ENCODE results near the gene SLC38A10. TPM values are rescaled to one million over a fixed set of nuclear protein-coding genes. Genes with fewer than 3 reads are reported as not detected.

Gene SLC38A10
- total and polyA plus RNA-seq, 10 of the 15 experiments (the other 5 are each of a cell fraction or from before 2014, with no cell fraction given): 0.52 to 67.9 (median 22.1) TPM

- TF ChIP-seq HSF1 (IDR thresholded peaks at IDR 0.05; ENCODE audit: low read depth, low read length): no peak
- TF ChIP-seq EED (IDR thresholded peaks at IDR 0.05; ENCODE audit: low read depth): no peak
- peak; percentile 54 for TF ChIP-seq YY1 (IDR thresholded peaks at IDR 0.05; ENCODE audit: low read depth, low read length)
- no peak for TF ChIP-seq CREB1 (IDR thresholded peaks at IDR 0.05; ENCODE audit: low read depth)
- TF ChIP-seq RBBP5 (conservative IDR thresholded peaks at IDR 0.05): no peak
- TF ChIP-seq, protein P1, sequence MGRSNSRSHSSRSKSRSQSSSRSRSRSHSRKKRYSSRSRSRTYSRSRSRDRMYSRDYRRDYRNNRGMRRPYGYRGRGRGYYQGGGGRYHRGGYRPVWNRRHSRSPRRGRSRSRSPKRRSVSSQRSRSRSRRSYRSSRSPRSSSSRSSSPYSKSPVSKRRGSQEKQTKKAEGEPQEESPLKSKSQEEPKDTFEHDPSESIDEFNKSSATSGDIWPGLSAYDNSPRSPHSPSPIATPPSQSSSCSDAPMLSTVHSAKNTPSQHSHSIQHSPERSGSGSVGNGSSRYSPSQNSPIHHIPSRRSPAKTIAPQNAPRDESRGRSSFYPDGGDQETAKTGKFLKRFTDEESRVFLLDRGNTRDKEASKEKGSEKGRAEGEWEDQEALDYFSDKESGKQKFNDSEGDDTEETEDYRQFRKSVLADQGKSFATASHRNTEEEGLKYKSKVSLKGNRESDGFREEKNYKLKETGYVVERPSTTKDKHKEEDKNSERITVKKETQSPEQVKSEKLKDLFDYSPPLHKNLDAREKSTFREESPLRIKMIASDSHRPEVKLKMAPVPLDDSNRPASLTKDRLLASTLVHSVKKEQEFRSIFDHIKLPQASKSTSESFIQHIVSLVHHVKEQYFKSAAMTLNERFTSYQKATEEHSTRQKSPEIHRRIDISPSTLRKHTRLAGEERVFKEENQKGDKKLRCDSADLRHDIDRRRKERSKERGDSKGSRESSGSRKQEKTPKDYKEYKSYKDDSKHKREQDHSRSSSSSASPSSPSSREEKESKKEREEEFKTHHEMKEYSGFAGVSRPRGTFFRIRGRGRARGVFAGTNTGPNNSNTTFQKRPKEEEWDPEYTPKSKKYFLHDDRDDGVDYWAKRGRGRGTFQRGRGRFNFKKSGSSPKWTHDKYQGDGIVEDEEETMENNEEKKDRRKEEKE (IDR thresholded peaks at IDR 0.05): no peak
- TF ChIP-seq SMAD5 (IDR thresholded peaks at IDR 0.05; ENCODE audit: low read depth): no peak
- no peak for TF ChIP-seq NFIC (IDR thresholded peaks at IDR 0.05; ENCODE audit: low read depth, low read length)
- no peak for TF ChIP-seq ZNF622 (IDR thresholded peaks at IDR 0.05)
- TF ChIP-seq ZNF24 (IDR thresholded peaks at IDR 0.05): no peak
- no peak for TF ChIP-seq TCF12 (IDR thresholded peaks at IDR 0.05; ENCODE audit: low read depth, low read length)
- TF ChIP-seq SIN3A (IDR thresholded peaks at IDR 0.05; ENCODE audit: low read depth, low read length): 0 out of 2 replicates have a peak, but pooled peaks have one; percentile 25
- TF ChIP-seq, protein P2, sequence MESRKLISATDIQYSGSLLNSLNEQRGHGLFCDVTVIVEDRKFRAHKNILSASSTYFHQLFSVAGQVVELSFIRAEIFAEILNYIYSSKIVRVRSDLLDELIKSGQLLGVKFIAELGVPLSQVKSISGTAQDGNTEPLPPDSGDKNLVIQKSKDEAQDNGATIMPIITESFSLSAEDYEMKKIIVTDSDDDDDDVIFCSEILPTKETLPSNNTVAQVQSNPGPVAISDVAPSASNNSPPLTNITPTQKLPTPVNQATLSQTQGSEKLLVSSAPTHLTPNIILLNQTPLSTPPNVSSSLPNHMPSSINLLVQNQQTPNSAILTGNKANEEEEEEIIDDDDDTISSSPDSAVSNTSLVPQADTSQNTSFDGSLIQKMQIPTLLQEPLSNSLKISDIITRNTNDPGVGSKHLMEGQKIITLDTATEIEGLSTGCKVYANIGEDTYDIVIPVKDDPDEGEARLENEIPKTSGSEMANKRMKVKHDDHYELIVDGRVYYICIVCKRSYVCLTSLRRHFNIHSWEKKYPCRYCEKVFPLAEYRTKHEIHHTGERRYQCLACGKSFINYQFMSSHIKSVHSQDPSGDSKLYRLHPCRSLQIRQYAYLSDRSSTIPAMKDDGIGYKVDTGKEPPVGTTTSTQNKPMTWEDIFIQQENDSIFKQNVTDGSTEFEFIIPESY (IDR thresholded peaks at IDR 0.05): no peak
- TF ChIP-seq HCFC1 (IDR thresholded peaks at IDR 0.05; ENCODE audit: low read length): no peak
- no peak for TF ChIP-seq SMAD1 (IDR thresholded peaks at IDR 0.05; ENCODE audit: low read depth, partially characterized antibody)
- TF ChIP-seq NFXL1 (IDR thresholded peaks at IDR 0.05; ENCODE audit: borderline replicate concordance): no peak
- no peak for TF ChIP-seq STAT1 (conservative IDR thresholded peaks at IDR 0.05)
- TF ChIP-seq SMARCA5 (IDR thresholded peaks at IDR 0.05): 0 out of 2 replicates have a peak, but pooled peaks have one; percentile 41
- no peak for TF ChIP-seq RUNX3 (IDR thresholded peaks at IDR 0.05; ENCODE audit: low read length)
- TF ChIP-seq IRF3 (IDR thresholded peaks at IDR 0.05): no peak
- no peak for TF ChIP-seq CHD4 (IDR thresholded peaks at IDR 0.05)
- TF ChIP-seq MEF2A (IDR thresholded peaks at IDR 0.05; ENCODE audit: insufficient read depth, low read depth, low read length): no peak
- no peak; the same call in 1 of the 2 replicates for TF ChIP-seq POLR2AphosphoS5 (IDR thresholded peaks at IDR 0.05; ENCODE audit: low read length)
- no peak for TF ChIP-seq TBL1XR1 (IDR thresholded peaks at IDR 0.05; ENCODE audit: low read depth, low read length)
- TF ChIP-seq ATF3 (IDR thresholded peaks at IDR 0.05; ENCODE audit: borderline replicate concordance, extremely low read depth, low read depth, low read length): no peak
Measured at GRCh38 chr17:81241648-81242420, 53.3 kb downstream of the SLC38A10 start (continued).
